VCaP (cell line): ENCODE data around the gene DPP3.
"Not testable (repeated sequence)": the region's sequence is repeated elsewhere in the genome, so short reads cannot be mapped to it uniquely, and the experiment has no call there.

ENCODE experiments used
- H3K27ac ChIP-seq: fragments of 450-650 bp; 2 replicates; pipeline ENCODE4 v1.5.1; 2017
- TF ChIP-seq, protein P1 (sequence below): fragments of 450-650 bp; conservative IDR thresholded peaks from 2 replicates; pipeline ENCODE4 v1.5.1; 2017; ENCODE audit warnings: mild to moderate bottlenecking, moderate library complexity

The DPP3 gene

DNA sequence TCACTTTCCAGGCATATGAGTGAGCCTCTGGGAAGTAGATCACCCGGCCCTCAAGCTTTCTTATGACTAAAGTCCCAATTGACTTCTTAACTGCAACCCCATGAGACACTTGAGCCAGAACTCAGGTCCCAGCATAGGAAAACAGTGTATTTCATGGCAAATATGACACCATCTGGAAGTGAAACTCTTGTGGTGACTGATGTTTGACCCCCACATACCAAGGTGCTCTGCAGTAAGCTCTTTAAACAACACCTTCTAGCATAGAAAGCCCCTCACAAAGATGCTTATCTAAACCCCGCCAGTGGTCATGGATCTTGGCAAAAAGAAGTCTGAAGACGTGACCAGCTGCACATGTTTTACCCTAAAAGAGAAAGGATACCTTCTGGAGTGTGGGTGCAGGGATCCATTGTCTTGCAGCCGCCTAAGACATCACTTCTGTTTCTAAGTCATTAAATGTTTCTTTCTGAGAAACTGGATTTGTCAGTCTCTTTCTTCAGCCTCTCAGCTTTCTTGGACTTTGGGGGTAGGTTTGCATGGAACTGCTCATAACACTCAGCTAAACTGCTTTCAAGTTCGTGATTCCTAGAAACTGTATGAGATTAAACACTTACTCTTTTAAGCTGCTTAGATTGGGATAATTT is 21.0 kb upstream of the DPP3 start:
- TF ChIP-seq, protein P1, sequence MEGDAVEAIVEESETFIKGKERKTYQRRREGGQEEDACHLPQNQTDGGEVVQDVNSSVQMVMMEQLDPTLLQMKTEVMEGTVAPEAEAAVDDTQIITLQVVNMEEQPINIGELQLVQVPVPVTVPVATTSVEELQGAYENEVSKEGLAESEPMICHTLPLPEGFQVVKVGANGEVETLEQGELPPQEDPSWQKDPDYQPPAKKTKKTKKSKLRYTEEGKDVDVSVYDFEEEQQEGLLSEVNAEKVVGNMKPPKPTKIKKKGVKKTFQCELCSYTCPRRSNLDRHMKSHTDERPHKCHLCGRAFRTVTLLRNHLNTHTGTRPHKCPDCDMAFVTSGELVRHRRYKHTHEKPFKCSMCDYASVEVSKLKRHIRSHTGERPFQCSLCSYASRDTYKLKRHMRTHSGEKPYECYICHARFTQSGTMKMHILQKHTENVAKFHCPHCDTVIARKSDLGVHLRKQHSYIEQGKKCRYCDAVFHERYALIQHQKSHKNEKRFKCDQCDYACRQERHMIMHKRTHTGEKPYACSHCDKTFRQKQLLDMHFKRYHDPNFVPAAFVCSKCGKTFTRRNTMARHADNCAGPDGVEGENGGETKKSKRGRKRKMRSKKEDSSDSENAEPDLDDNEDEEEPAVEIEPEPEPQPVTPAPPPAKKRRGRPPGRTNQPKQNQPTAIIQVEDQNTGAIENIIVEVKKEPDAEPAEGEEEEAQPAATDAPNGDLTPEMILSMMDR: no peak
- no peak overlapping the region for H3K27ac ChIP-seq

GRCh38 chr11:66462010-66462409 is 18.2 kb upstream of the DPP3 start:
- TF ChIP-seq, protein P1: no peak
- H3K27ac ChIP-seq: no peak overlapping the region

DNA sequence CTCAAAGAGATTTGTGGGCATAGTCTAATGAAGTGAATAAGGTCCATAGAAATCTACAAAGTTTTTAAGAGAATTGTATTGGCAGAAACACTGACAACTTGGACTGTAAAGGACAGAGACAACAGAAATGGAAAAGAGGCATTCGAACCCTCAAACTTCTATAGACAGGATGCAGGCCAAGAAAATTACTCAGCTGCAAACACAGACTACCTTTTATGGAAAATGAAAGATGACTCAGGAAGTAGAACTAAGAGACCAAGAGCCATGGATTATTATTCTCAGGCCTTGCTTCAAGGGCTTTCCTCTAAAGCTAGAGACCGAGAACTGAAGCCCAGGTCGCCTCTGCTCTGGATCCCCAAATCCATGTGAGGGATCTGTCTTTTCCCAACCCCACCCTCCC is 17.3 kb upstream of the DPP3 start:
- TF ChIP-seq, protein P1: no peak
- no peak overlapping the region for H3K27ac ChIP-seq

- H3K27ac ChIP-seq: not testable (repeated sequence)
These were observed 16.1 kb upstream of the DPP3 start for GRCh38 chr11:66464116-66464515.

DNA sequence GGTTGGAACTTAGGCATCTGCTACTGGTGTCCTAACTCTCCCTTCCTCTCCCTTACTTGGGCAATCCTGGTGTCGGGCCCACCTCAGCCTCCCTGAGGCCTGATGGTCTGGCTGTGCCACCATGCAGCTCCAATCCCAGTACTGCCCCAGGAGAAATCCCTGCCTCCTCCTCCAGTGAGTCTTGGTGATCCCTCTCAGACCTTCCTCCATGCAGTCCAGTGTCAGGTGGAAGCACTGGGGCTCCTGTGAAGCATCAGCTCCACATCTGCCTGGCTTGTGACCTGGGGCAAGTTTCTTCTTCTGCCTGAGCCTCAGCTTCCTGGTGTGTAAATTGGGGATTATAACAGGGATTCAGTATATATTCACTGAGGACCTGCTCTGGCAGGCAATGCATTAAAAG is 15.3 kb upstream of the DPP3 start:
- no peak overlapping the region for H3K27ac ChIP-seq
- TF ChIP-seq, protein P1: no peak

GRCh38 chr11:66465373-66466224 is 14.6 kb upstream of the DPP3 start:
- peak overlapping the region; percentile 84 for H3K27ac ChIP-seq
- TF ChIP-seq, protein P1: no peak

GRCh38 chr11:66466225-66467033 is 13.8 kb upstream of the DPP3 start, which contains the start of gene PELI3:
TSS of gene PELI3 (plus strand) at chr11:66466905. CDS start at chr11:66468129, 1,224 bp downstream.
- peak within 1 kb of the TSS; percentile 84 for H3K27ac ChIP-seq
- TF ChIP-seq, protein P1: no peak
